ENCODE results near the gene TMEM150C. TPM values are rescaled to one million over a fixed set of nuclear protein-coding genes. Genes with fewer than 3 reads are reported as not detected.
A peak's percentile ranks its signal among the peaks of the same experiment; 100 is the strongest.

TMEM150C gene
- total RNA-seq, 6 donors from 2014 or later, result 2.7 to 6.8 (median 4.9) TPM

DNA sequence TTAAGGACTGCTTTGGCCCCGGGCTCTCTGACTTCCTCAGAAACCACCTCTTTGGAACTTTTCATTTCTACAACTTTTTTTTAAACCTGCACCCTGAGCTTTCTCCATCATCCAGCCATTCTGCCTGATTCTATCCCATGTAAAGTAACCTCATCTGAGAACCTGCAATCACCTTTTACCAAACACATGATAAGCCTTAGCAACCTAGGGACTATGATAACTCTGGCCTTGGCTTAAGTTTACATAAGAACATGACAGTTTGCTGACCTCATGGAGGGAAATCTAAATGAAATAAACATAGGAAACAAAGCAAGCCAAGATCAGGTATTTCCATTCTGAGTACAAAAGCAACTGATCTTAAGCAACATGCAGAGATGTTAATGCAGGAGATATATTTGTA is 15.7 kb upstream of the TMEM150C start:
- Histone ChIP-seq H3K4me1 (no peaks in the 10 kb centered on the region), H3K27ac (no peak overlapping the region), H3K4me3 (no peak overlapping the region), H3K27me3 (no peaks in the 10 kb centered on the region), H3K9me3 (no peaks in the 10 kb centered on the region), H3K36me3 (no peaks in the 10 kb centered on the region)
- DNase-seq (no peak), ATAC-seq (ENCODE audit: low FRiP score in 2 of 2) (no peak)
- TF ChIP-seq EP300 (IDR thresholded peaks at IDR 0.05) (no peak), POLR2AphosphoS5 (IDR thresholded peaks at IDR 0.05) (no peak), POLR2A (IDR thresholded peaks at IDR 0.05) (no peak)
- TF ChIP-seq, protein P1, sequence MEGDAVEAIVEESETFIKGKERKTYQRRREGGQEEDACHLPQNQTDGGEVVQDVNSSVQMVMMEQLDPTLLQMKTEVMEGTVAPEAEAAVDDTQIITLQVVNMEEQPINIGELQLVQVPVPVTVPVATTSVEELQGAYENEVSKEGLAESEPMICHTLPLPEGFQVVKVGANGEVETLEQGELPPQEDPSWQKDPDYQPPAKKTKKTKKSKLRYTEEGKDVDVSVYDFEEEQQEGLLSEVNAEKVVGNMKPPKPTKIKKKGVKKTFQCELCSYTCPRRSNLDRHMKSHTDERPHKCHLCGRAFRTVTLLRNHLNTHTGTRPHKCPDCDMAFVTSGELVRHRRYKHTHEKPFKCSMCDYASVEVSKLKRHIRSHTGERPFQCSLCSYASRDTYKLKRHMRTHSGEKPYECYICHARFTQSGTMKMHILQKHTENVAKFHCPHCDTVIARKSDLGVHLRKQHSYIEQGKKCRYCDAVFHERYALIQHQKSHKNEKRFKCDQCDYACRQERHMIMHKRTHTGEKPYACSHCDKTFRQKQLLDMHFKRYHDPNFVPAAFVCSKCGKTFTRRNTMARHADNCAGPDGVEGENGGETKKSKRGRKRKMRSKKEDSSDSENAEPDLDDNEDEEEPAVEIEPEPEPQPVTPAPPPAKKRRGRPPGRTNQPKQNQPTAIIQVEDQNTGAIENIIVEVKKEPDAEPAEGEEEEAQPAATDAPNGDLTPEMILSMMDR (IDR thresholded peaks at IDR 0.05), result no peak
- WGBS, 2 donors, result 76 to 87% methylated on average over 1 of the region's 1 CpG

DNA sequence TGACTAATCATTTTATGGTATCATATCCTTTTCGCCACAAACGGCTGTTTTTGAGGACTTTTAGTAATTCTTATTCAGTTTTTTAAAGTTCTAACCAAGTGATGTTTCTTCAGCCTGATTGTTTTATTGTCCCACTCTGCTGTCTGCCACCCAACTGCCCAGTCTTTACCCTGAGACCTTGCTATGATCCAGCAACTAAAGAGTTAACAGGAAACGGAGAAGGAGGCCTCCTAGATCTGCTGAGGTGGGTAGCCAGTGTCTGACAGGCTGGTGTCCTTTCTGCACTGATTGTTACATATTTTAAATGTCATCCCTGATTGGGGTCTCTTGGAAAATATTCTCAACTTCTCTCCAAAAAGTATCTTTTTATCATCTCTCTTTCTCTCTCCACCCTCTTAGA is 7.9 kb upstream of the TMEM150C start:
- ATAC-seq (ENCODE audit: low FRiP score in 2 of 2) (no peak), DNase-seq (no peak)
- H3K36me3 ChIP-seq, result no peaks in the 10 kb centered on the region
- TF ChIP-seq POLR2A (IDR thresholded peaks at IDR 0.05) (no peak), EP300 (IDR thresholded peaks at IDR 0.05) (no peak), POLR2AphosphoS5 (IDR thresholded peaks at IDR 0.05) (no peak)
- TF ChIP-seq, protein P1 (IDR thresholded peaks at IDR 0.05), result no peak
- no peaks in the 10 kb centered on the region for H3K4me1 ChIP-seq
- 62 to 69% methylated on average over 3 of the region's 3 CpGs for WGBS, 2 donors
- H3K27ac ChIP-seq, result no peak overlapping the region
- no peak overlapping the region for H3K4me3 ChIP-seq
- H3K9me3 ChIP-seq, result no peaks in the 10 kb centered on the region
- H3K27me3 ChIP-seq, result no peaks in the 10 kb centered on the region

DNA sequence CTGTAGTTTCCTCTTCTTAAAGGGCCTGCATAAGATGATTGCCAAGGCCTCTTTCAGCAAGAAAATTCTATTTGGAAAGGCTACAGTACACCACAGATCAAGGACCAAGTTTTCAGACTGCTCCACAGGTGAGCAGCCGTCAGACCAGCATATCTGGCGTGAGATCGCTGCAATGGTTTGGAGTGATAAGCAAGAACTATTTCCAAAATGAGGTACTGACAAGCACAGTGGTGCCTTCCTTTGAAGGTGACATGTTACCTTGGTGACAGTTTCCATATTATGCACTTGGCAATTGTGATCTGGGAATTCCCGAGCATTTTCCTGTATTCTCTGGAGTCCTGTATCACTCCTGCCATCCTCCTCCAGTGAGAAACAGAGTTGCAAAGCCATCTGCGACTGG is 7.3 kb upstream of the TMEM150C start:
- Histone ChIP-seq H3K27me3 (no peaks in the 10 kb centered on the region), H3K36me3 (no peaks in the 10 kb centered on the region), H3K4me1 (no peaks in the 10 kb centered on the region), H3K27ac (no peak overlapping the region), H3K4me3 (no peak overlapping the region), H3K9me3 (no peaks in the 10 kb centered on the region)
- 88 to 95% methylated on average over 5 of the region's 5 CpGs for WGBS, 2 donors
- no peak for ATAC-seq (ENCODE audit: low FRiP score in 2 of 2)
- TF ChIP-seq POLR2A (IDR thresholded peaks at IDR 0.05) (no peak), EP300 (IDR thresholded peaks at IDR 0.05) (no peak), POLR2AphosphoS5 (IDR thresholded peaks at IDR 0.05) (no peak)
- TF ChIP-seq, protein P1 (IDR thresholded peaks at IDR 0.05), result no peak
- no peak for DNase-seq

DNA sequence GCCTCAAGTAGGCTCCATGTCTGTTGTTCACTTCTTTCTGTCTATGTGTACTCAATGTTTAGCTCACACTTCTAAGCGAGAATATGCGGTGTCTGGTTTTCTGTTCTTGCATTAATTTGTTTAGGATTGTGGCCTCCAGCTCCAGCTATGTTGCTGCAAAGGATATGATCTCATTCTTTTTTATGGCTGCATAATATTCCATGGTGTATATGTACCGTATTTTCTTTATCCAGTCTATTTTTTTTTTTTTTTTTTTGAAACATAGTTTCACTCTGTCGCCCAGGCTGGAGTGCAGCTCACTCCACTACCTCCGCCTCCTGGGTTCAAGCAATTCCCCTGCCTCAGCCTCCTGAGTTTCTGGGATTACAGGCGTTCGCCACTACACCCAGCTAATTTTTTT is 5.7 kb upstream of the TMEM150C start:
- Histone ChIP-seq H3K4me3 (no peak overlapping the region), H3K27ac (no peak overlapping the region), H3K36me3 (no peaks in the 10 kb centered on the region), H3K9me3 (no peaks in the 10 kb centered on the region), H3K4me1 (peaks cover 0 to under 1% (median 0%) of the 10 kb centered on the region in 4 donors), H3K27me3 (no peaks in the 10 kb centered on the region)
- ATAC-seq (ENCODE audit: low FRiP score in 2 of 2), result no peak
- TF ChIP-seq, protein P1 (IDR thresholded peaks at IDR 0.05), result no peak
- no peak for TF ChIP-seq POLR2AphosphoS5 (IDR thresholded peaks at IDR 0.05)
- TF ChIP-seq EP300 (IDR thresholded peaks at IDR 0.05), result no peak
- no peak for TF ChIP-seq POLR2A (IDR thresholded peaks at IDR 0.05)
- 93 to 94% methylated on average over 7 of the region's 7 CpGs for WGBS, 2 donors
- DNase-seq, result no peak

DNA sequence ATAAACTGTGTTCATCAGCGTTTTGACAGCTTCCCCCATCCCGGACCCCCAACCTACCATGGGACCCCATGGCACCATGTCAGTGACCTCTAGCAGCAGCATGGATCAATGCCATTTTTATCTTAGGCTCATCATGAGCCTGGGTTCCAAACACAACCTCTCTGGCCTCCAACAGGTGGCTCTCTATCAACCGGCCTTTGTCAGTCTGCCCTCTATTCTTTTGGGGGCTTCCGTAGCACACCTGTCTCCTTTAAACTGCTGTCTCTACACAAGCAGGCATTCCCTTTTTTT is 721 bp upstream of the TMEM150C start:
- peak overlapping the region in 2 of 4 donors; percentile 75 to 86 for H3K4me3 ChIP-seq
- ATAC-seq (ENCODE audit: low FRiP score in 2 of 2), result no peak
- 72 to 84% methylated on average over 4 of the region's 4 CpGs for WGBS, 2 donors

More for the DNA sequence above, 721 bp upstream of the TMEM150C start:
- Histone ChIP-seq H3K4me1 (peaks cover 0 to 17% (median 2%) of the 10 kb centered on the region in 4 donors), H3K9me3 (no peaks in the 10 kb centered on the region), H3K36me3 (no peaks in the 10 kb centered on the region), H3K27me3 (peaks cover 0 to 4% (median 0%) of the 10 kb centered on the region in 4 donors), H3K27ac (no peak overlapping the region)
- DNase-seq, result no peak
- TF ChIP-seq POLR2A (IDR thresholded peaks at IDR 0.05) (no peak), EP300 (IDR thresholded peaks at IDR 0.05) (no peak), POLR2AphosphoS5 (IDR thresholded peaks at IDR 0.05) (no peak)
- TF ChIP-seq, protein P1 (IDR thresholded peaks at IDR 0.05), result no peak
